ENCODE data around the gene XXYLT1. TPM values are rescaled to one million over a fixed set of nuclear protein-coding genes. Genes with fewer than 3 reads are reported as not detected.
A peak's percentile ranks its signal among the peaks of the same experiment; 100 is the strongest.

The XXYLT1 gene
- total and polyA plus RNA-seq, 9 donors: 17.2 to 30.7 (median 23.9) TPM

GRCh38 chr3:195259154-195259474 lies 11.8 kb downstream of the XXYLT1 start:
- peaks cover 2% of the 10 kb centered on the region for H3K36me3 ChIP-seq (ENCODE audit: control insufficient read depth, insufficient read depth, low read length)
- no peaks in the 10 kb centered on the region for H3K27me3 ChIP-seq (ENCODE audit: control insufficient read depth, insufficient read depth, low read length)
- peak overlapping the region; percentile 92 for H3K27ac ChIP-seq (ENCODE audit: low read length)
- no peak for DNase-seq
- peak overlapping the region; percentile 64 for H3K4me3 ChIP-seq (ENCODE audit: low read length)
- no peaks in the 10 kb centered on the region for H3K9me3 ChIP-seq (replicated peaks; ENCODE audit: control insufficient read depth, low read depth, low read length)
- H3K4me1 ChIP-seq (ENCODE audit: control insufficient read depth, insufficient read depth, low read length): peaks cover 36% of the 10 kb centered on the region
- WGBS (ENCODE audit: insufficient coverage): 6% methylated on average over 2 of the region's 7 CpGs

GRCh38 chr3:195258449-195259153 lies 12.4 kb downstream of the XXYLT1 start:
- 37% methylated on average over 11 of the region's 14 CpGs for whole genome bisulfite sequencing (ENCODE audit: insufficient coverage)
- H3K4me1 ChIP-seq (ENCODE audit: control insufficient read depth, insufficient read depth, low read length): peaks cover 41% of the 10 kb centered on the region
- H3K36me3 ChIP-seq (ENCODE audit: control insufficient read depth, insufficient read depth, low read length): peaks cover 2% of the 10 kb centered on the region
- no peaks in the 10 kb centered on the region for H3K9me3 ChIP-seq (replicated peaks; ENCODE audit: control insufficient read depth, low read depth, low read length)
- H3K27me3 ChIP-seq (ENCODE audit: control insufficient read depth, insufficient read depth, low read length): no peaks in the 10 kb centered on the region
- no peak overlapping the region for H3K4me3 ChIP-seq (ENCODE audit: low read length)
- peak overlapping the region; percentile 92 for H3K27ac ChIP-seq (ENCODE audit: low read length)
- DNase-seq: peak; percentile 52

- WGBS (ENCODE audit: insufficient coverage): 86% methylated on average over 13 of the region's 16 CpGs
- H3K4me1 ChIP-seq (ENCODE audit: control insufficient read depth, insufficient read depth, low read length): peaks cover 50% of the 10 kb centered on the region
- no peak for DNase-seq
- no peaks in the 10 kb centered on the region for H3K27me3 ChIP-seq (ENCODE audit: control insufficient read depth, insufficient read depth, low read length)
- peaks cover 2% of the 10 kb centered on the region for H3K36me3 ChIP-seq (ENCODE audit: control insufficient read depth, insufficient read depth, low read length)
- H3K27ac ChIP-seq (ENCODE audit: low read length): no peak overlapping the region
- H3K9me3 ChIP-seq (replicated peaks; ENCODE audit: control insufficient read depth, low read depth, low read length): no peaks in the 10 kb centered on the region
- H3K4me3 ChIP-seq (ENCODE audit: low read length): no peak overlapping the region
Observed at GRCh38 chr3:195257454-195258448, 13.2 kb downstream of the XXYLT1 start.

- Histone ChIP-seq H3K4me1 (ENCODE audit: control insufficient read depth, insufficient read depth, low read length) (peaks cover 52% of the 10 kb centered on the region), H3K36me3 (ENCODE audit: control insufficient read depth, insufficient read depth, low read length) (peaks cover 2% of the 10 kb centered on the region), H3K4me3 (ENCODE audit: low read length) (no peak overlapping the region), H3K9me3 (replicated peaks; ENCODE audit: control insufficient read depth, low read depth, low read length) (no peaks in the 10 kb centered on the region), H3K27me3 (ENCODE audit: control insufficient read depth, insufficient read depth, low read length) (no peaks in the 10 kb centered on the region), H3K27ac (ENCODE audit: low read length) (no peak overlapping the region)
- 95% methylated on average over 13 of the region's 19 CpGs for WGBS (ENCODE audit: insufficient coverage)
- DNase-seq: no peak
Observed at GRCh38 chr3:195256639-195257453, 14.1 kb downstream of the XXYLT1 start.

GRCh38 chr3:195255571-195256501 lies 15.1 kb downstream of the XXYLT1 start:
- Histone ChIP-seq H3K4me3 (ENCODE audit: low read length) (no peak overlapping the region), H3K36me3 (ENCODE audit: control insufficient read depth, insufficient read depth, low read length) (peaks cover 2% of the 10 kb centered on the region), H3K4me1 (ENCODE audit: control insufficient read depth, insufficient read depth, low read length) (peaks cover 56% of the 10 kb centered on the region), H3K27me3 (ENCODE audit: control insufficient read depth, insufficient read depth, low read length) (no peaks in the 10 kb centered on the region), H3K27ac (ENCODE audit: low read length) (no peak overlapping the region), H3K9me3 (replicated peaks; ENCODE audit: control insufficient read depth, low read depth, low read length) (no peaks in the 10 kb centered on the region)
- 76% methylated on average over 13 of the region's 22 CpGs for WGBS (ENCODE audit: insufficient coverage)
- DNase-seq: no peak

- no peaks in the 10 kb centered on the region for H3K9me3 ChIP-seq (replicated peaks; ENCODE audit: control insufficient read depth, low read depth, low read length)
- H3K27ac ChIP-seq (ENCODE audit: low read length): no peak overlapping the region
- peaks cover 2% of the 10 kb centered on the region for H3K36me3 ChIP-seq (ENCODE audit: control insufficient read depth, insufficient read depth, low read length)
- peaks cover 56% of the 10 kb centered on the region for H3K4me1 ChIP-seq (ENCODE audit: control insufficient read depth, insufficient read depth, low read length)
- DNase-seq: no peak
- 78% methylated on average over 12 of the region's 13 CpGs for WGBS (ENCODE audit: insufficient coverage)
- no peak overlapping the region for H3K4me3 ChIP-seq (ENCODE audit: low read length)
- H3K27me3 ChIP-seq (ENCODE audit: control insufficient read depth, insufficient read depth, low read length): no peaks in the 10 kb centered on the region
Observed at GRCh38 chr3:195255176-195255500, 15.8 kb downstream of the XXYLT1 start.

GRCh38 chr3:195254454-195255175 lies 16.3 kb downstream of the XXYLT1 start:
- Histone ChIP-seq H3K27me3 (ENCODE audit: control insufficient read depth, insufficient read depth, low read length) (no peaks in the 10 kb centered on the region), H3K4me1 (ENCODE audit: control insufficient read depth, insufficient read depth, low read length) (peaks cover 55% of the 10 kb centered on the region), H3K27ac (ENCODE audit: low read length) (no peak overlapping the region), H3K36me3 (ENCODE audit: control insufficient read depth, insufficient read depth, low read length) (peaks cover 2% of the 10 kb centered on the region), H3K4me3 (ENCODE audit: low read length) (no peak overlapping the region), H3K9me3 (replicated peaks; ENCODE audit: control insufficient read depth, low read depth, low read length) (no peaks in the 10 kb centered on the region)
- DNase-seq: no peak
- 81% methylated on average over 14 of the region's 16 CpGs for WGBS (ENCODE audit: insufficient coverage)

GRCh38 chr3:195253923-195254432 lies 17.0 kb downstream of the XXYLT1 start:
- peaks cover 2% of the 10 kb centered on the region for H3K36me3 ChIP-seq (ENCODE audit: control insufficient read depth, insufficient read depth, low read length)
- H3K27me3 ChIP-seq (ENCODE audit: control insufficient read depth, insufficient read depth, low read length): no peaks in the 10 kb centered on the region
- H3K4me1 ChIP-seq (ENCODE audit: control insufficient read depth, insufficient read depth, low read length): peaks cover 49% of the 10 kb centered on the region
- no peak for DNase-seq
- no peak overlapping the region for H3K4me3 ChIP-seq (ENCODE audit: low read length)
- 58% methylated on average over 7 of the region's 10 CpGs for WGBS (ENCODE audit: insufficient coverage)
- no peak overlapping the region for H3K27ac ChIP-seq (ENCODE audit: low read length)
- H3K9me3 ChIP-seq (replicated peaks; ENCODE audit: control insufficient read depth, low read depth, low read length): no peaks in the 10 kb centered on the region

All from muscle of leg (tissue), 11 donors.